Measurements from ENCODE around the gene MS4A5.
A peak's percentile ranks its signal among the peaks of the same experiment; 100 is the strongest.

Gene MS4A5

DNA sequence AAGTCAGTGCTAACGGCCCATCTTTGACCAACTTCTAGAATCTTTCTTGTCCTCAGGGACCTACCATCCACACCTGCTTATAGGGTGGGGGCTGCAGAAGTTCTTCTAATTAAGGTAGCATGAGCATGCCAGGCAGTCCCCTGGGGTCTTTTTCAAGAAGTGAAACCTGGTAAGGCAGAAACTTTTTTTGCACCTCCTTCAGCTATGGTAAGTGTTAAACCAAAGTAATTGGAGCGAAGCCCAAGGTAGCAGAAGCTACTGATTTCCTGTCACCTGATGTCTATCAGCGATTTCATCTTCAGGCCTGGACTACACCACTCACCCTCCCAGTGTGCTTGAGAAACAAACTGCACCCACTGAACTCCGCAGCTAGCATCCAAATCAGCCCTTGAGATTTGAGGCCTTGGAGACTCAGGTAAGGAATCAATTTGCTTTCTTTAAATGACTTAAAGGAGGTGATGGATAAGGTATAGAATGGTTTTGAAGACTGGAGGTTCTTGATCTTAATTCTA lies 26.2 kb downstream of the MS4A5 start, which contains the start of gene MS4A1:
Gene MS4A1, plus strand, starts transcription at position 317 of the 512 bp plus-strand sequence. CDS start 6,528 bp downstream, outside the sequence.
- Histone ChIP-seq H3K27ac (peak within 1 kb of the TSS in 3 of 11 experiments; percentile 6 to 48 (median 32); a peak in 3 of 22 replicates), H3K9me3 (replicated peaks in 1 of 11) (peaks cover 6 to 14% (median 8%) of the 10 kb centered on the region in 11 experiments), H3K4me1 (peaks cover 18 to 51% (median 40%) of the 10 kb centered on the region in 10 experiments), H3K27me3 (no peaks in the 10 kb centered on the region), H3K9ac (no peak within 1 kb of the TSS), H3K36me3 (no peaks in the 10 kb centered on the region), H3K4me2 (peak within 1 kb of the TSS; percentile 12 to 85 (median 70); a peak in 21 of 22 replicates), H4K20me1 (no peaks in the 10 kb centered on the region), H3K4me3 (no peak within 1 kb of the TSS)
- no peak for TF ChIP-seq Cebpa-rat (IDR thresholded peaks at IDR 0.05)

DNA sequence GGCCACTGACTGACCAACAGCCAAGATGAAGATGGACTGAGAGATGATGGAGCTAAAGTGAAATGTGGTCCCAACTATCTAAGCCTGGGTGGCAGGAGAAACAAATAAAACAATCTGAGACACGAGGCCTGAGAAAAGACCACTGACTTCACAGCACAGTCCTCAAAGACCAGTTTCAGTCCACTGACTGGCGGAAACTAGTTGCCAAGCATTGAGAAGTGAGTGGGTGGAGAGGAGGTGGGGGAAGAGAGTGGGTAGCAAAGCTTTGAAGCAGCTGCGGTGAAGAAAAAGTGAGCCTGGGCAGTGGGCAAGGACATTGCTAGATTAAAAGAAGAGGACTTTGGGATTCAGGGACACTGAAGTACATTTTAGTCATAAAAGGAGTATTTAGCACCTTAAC lies 28.2 kb downstream of the MS4A5 start:
- no peaks in the 10 kb centered on the region for H3K27me3 ChIP-seq
- H3K4me2 ChIP-seq, result peak overlapping the region; percentile 51 to 85 (median 70)
- peaks cover 18 to 51% (median 40%) of the 10 kb centered on the region in 10 experiments for H3K4me1 ChIP-seq
- peak overlapping the region in 1 of 10 experiments; percentile 3; a peak in 1 of 20 replicates for H3K4me3 ChIP-seq
- H3K36me3 ChIP-seq, result no peaks in the 10 kb centered on the region; a peak in 3 of 22 replicates
- TF ChIP-seq Cebpa-rat (IDR thresholded peaks at IDR 0.05), result no peak
- peaks cover 0 to 13% (median 0%) of the 10 kb centered on the region in 11 experiments; a peak in 5 of 22 replicates for H3K9me3 ChIP-seq (replicated peaks in 1 of 11)
- no peaks in the 10 kb centered on the region for H4K20me1 ChIP-seq
- H3K9ac ChIP-seq, result peak overlapping the region in 2 of 11 experiments; percentile 12 to 29; a peak in 2 of 22 replicates
- H3K27ac ChIP-seq, result peak overlapping the region in 4 of 11 experiments; percentile 18 to 48 (median 36); a peak in 4 of 22 replicates

DNA sequence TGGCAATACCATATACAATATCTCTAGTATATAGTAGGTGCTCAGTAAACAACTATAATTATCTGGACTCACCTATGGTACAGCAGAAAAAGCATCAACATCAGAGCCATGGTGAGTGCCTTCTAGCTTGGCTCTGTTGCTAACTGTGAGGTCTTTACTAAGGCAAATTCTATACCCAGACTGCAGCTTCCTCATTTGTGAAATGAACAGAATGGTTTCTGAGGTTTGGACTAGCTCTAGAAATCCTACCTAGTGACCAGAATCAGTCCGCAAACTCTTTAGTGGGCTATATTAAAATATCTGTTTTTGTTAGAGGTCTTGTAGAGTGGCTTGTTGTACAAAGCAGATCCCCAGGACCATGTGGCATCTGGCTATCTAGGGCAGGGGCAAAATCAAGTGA lies 30.0 kb downstream of the MS4A5 start:
- H3K27me3 ChIP-seq, result no peaks in the 10 kb centered on the region
- H3K9ac ChIP-seq, result no peak overlapping the region
- peaks cover 0 to 7% (median 0%) of the 10 kb centered on the region in 11 experiments; a peak in 3 of 22 replicates for H3K36me3 ChIP-seq
- no peaks in the 10 kb centered on the region for H4K20me1 ChIP-seq
- no peak for TF ChIP-seq Cebpa-rat (IDR thresholded peaks at IDR 0.05)
- no peak overlapping the region for H3K4me3 ChIP-seq
- peaks cover 0 to 18% (median 6%) of the 10 kb centered on the region in 11 experiments; a peak in 6 of 22 replicates for H3K9me3 ChIP-seq (replicated peaks in 1 of 11)
- H3K4me2 ChIP-seq, result no peak overlapping the region; a peak in 1 of 22 replicates
- peaks cover 34 to 52% (median 41%) of the 10 kb centered on the region in 10 experiments for H3K4me1 ChIP-seq
- H3K27ac ChIP-seq, result no peak overlapping the region

DNA sequence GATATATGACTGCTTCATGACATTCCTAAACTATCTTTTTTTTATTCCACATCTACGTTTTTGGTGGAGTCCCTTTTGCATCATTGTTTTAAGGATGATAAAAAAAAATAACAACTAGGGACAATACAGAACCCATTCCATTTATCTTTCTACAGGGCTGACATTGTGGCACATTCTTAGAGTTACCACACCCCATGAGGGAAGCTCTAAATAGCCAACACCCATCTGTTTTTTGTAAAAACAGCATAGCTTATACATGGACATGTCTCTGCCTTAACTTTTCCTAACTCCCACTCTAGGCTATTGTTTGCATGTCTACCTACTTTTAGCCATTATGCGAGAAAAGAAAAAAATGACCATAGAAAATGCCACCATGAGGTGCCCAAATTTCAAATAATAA lies 39.5 kb downstream of the MS4A5 start:
- Histone ChIP-seq H3K27me3 (no peaks in the 10 kb centered on the region), H3K36me3 (no peaks in the 10 kb centered on the region; a peak in 1 of 22 replicates), H3K27ac (peak overlapping the region in 2 of 11 experiments; percentile 30 to 47; a peak in 3 of 22 replicates), H3K4me2 (peak overlapping the region in 3 of 11 experiments; percentile 21 to 64 (median 55); a peak in 5 of 22 replicates), H3K9me3 (replicated peaks in 1 of 11) (0 out of 22 replicates have a peak, but pooled peaks cover 0 to 4% (median 0%) of the 10 kb centered on the region in 11 experiments), H3K4me1 (peaks cover 0 to 62% (median 5%) of the 10 kb centered on the region in 10 experiments; a peak in 14 of 20 replicates), H4K20me1 (no peaks in the 10 kb centered on the region), H3K4me3 (no peak overlapping the region), H3K9ac (no peak overlapping the region)
- no peak for TF ChIP-seq Cebpa-rat (IDR thresholded peaks at IDR 0.05)

DNA sequence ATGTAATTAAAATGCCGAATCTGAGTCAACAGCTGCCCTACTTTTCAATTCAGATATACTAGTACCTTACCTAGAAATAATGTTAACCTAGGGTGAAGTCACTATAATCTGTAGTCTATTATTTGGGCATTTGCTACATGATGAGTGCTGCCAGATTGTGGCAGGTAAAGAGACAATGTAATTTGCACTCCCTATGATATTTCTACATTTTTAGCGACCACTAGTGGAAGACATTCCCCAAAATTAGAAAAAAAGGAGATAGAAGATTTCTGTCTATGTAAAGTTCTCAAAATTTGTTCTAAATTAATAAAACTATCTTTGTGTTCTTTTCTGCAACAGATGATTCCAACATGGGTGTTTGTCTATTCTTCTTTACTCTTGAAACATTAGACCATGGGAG lies 40.4 kb downstream of the MS4A5 start:
- H3K4me1 ChIP-seq, result peaks cover 0 to 53% (median 1%) of the 10 kb centered on the region in 10 experiments; a peak in 11 of 20 replicates

DNA sequence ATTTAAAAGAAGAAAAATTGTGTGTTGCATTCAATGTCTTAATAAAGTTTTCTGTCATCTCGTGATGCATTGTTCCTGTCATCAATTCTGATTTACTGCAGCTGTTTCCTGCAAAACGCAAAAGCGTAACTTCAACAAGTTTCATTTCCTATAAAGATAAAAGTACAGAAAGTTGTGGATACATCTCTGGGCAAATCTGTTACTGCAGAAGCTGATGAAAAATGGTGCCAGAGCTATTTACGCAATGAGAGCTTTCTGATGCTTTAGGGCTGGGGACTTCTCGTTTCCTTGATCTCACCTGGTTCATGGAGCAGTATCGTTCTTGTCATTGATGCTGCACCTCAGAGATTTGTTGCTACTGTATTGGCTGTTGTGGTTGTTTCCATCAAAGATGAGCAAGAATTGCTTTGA lies 47.7 kb downstream of the MS4A5 start:
- peak overlapping the region in 1 of 10 experiments; percentile 4; a peak in 1 of 20 replicates for H3K4me3 ChIP-seq
- H3K9ac ChIP-seq, result peak overlapping the region in 7 of 11 experiments; percentile 33 to 75 (median 49); a peak in 9 of 22 replicates
- peak; percentile 22 to 95 (median 71); a peak in 18 of 22 replicates for TF ChIP-seq Cebpa-rat (IDR thresholded peaks at IDR 0.05)
- H4K20me1 ChIP-seq, result no peaks in the 10 kb centered on the region
- peak overlapping the region; percentile 61 to 83 (median 69) for H3K4me2 ChIP-seq
- no peaks in the 10 kb centered on the region for H3K27me3 ChIP-seq
- H3K9me3 ChIP-seq (replicated peaks in 1 of 11), result peaks cover 0 to 16% (median 3%) of the 10 kb centered on the region in 11 experiments; a peak in 9 of 22 replicates
- H3K27ac ChIP-seq, result peak overlapping the region; percentile 67 to 93 (median 77)
- peaks cover 27 to 50% (median 33%) of the 10 kb centered on the region in 10 experiments for H3K4me1 ChIP-seq
- no peaks in the 10 kb centered on the region for H3K36me3 ChIP-seq

More for the DNA sequence above, 40.4 kb downstream of the MS4A5 start:
- Histone ChIP-seq H3K27ac (no peak overlapping the region), H3K4me3 (no peak overlapping the region), H3K4me2 (peak overlapping the region in 3 of 11 experiments; percentile 21 to 64 (median 55); a peak in 4 of 22 replicates), H3K9ac (no peak overlapping the region), H3K27me3 (no peaks in the 10 kb centered on the region), H4K20me1 (no peaks in the 10 kb centered on the region), H3K9me3 (replicated peaks in 1 of 11) (peaks cover 0 to 5% (median 3%) of the 10 kb centered on the region in 11 experiments; a peak in 5 of 22 replicates), H3K36me3 (no peaks in the 10 kb centered on the region; a peak in 1 of 22 replicates)
- TF ChIP-seq Cebpa-rat (IDR thresholded peaks at IDR 0.05), result no peak

DNA sequence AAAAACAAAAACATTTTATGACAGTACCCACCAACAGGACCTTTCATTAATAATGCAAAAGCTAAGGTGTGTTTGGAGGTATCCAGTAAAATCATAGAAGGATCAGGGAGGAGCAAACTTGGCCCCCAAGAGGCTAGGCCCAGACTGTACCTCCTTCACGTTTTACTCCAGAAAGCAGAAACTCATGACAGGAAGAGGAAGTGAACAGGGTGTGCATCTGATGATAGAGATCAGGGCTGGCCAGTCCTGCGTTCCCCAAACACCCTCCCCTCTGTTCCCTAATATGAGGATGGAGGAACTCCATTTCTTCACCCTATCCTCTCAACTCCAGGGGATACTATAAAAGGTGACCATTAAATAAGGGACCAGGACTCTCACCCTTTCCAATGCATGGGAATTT lies 53.0 kb downstream of the MS4A5 start:
- Histone ChIP-seq H3K9ac (no peak overlapping the region), H3K4me1 (peaks cover 19 to 68% (median 30%) of the 10 kb centered on the region in 10 experiments), H3K9me3 (replicated peaks in 1 of 11) (peaks cover 0 to 30% (median 17%) of the 10 kb centered on the region in 11 experiments; a peak in 14 of 22 replicates), H3K27me3 (no peaks in the 10 kb centered on the region), H3K4me3 (no peak overlapping the region), H4K20me1 (no peaks in the 10 kb centered on the region), H3K27ac (peak overlapping the region in 3 of 11 experiments; percentile 26 to 44 (median 33); a peak in 4 of 22 replicates), H3K4me2 (peak overlapping the region in 8 of 11 experiments; percentile 0 to 51 (median 18); a peak in 9 of 22 replicates), H3K36me3 (no peaks in the 10 kb centered on the region)
- TF ChIP-seq Cebpa-rat (IDR thresholded peaks at IDR 0.05), result no peak

DNA sequence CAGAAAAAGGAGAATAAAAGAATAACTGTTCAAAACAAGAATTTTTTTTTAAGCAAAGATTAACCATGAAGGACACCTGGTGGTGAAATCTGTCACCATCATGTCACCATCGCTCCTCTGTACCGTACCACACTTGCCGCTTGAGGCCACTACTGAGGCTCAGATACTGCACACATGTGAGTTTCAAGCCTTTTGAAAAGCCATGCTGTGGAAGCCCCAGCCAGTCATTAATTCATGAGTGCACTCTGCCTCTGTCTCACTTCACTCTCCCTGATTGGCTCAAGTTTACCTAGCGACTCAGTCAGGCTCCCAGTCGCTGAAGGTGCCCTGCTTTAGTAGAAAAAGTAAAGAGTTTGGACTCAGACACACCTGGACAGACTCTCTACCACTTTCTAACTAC lies 56.6 kb downstream of the MS4A5 start:
- Histone ChIP-seq H3K27me3 (no peaks in the 10 kb centered on the region), H4K20me1 (no peaks in the 10 kb centered on the region), H3K4me1 (peaks cover 4 to 42% (median 12%) of the 10 kb centered on the region in 10 experiments; a peak in 16 of 20 replicates), H3K9ac (no peak overlapping the region), H3K4me3 (no peak overlapping the region), H3K4me2 (peak overlapping the region in 2 of 11 experiments; percentile 8 to 22; a peak in 1 of 22 replicates), H3K36me3 (no peaks in the 10 kb centered on the region), H3K9me3 (replicated peaks in 1 of 11) (peaks cover 7 to 35% (median 22%) of the 10 kb centered on the region in 11 experiments; a peak in 19 of 22 replicates), H3K27ac (0 out of 22 replicates have a peak overlapping the region, but pooled peaks of 2 of the 11 experiments have one; percentile 1 to 11)
- no peak for TF ChIP-seq Cebpa-rat (IDR thresholded peaks at IDR 0.05)

DNA sequence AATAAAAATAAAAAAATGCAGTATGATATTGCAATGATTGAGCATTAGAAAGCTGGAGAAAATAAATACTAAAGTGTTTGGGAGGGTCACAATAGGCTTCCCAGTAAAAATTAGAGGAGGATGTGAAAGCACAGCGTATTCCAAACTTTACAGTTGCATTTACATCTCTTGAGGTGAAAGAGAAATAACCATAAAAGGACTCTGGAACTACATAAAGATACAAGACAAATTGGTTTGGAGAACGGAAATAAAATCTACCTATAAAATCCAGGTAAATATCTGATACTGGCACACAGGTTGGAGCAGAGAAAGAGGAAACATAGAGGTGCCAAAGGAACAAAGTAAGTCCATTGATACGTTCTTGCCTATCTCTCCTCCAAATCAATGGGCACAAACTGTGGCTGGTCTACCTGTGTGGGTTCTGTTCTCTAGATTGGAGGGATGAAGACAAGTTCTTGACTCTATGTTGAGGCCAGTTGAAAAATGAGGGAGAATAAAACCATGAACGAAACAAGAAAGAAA lies 63.2 kb downstream of the MS4A5 start, which contains the start of gene MS4A12:
Gene MS4A12, plus strand, starts transcription at position 291 of the 522 bp plus-strand sequence. CDS start 4,541 bp downstream, outside the sequence.
- peaks cover 0 to 8% (median 4%) of the 10 kb centered on the region in 10 experiments; a peak in 16 of 20 replicates for H3K4me1 ChIP-seq
- no peak within 1 kb of the TSS for H3K9ac ChIP-seq
- H3K27me3 ChIP-seq, result no peaks in the 10 kb centered on the region
- peaks cover 9 to 44% (median 23%) of the 10 kb centered on the region in 11 experiments; a peak in 20 of 22 replicates for H3K9me3 ChIP-seq (replicated peaks in 1 of 11)
- H3K4me2 ChIP-seq, result no peak within 1 kb of the TSS
- H4K20me1 ChIP-seq, result no peaks in the 10 kb centered on the region
- no peak within 1 kb of the TSS for H3K27ac ChIP-seq
- no peak for TF ChIP-seq Cebpa-rat (IDR thresholded peaks at IDR 0.05)
- H3K36me3 ChIP-seq, result no peaks in the 10 kb centered on the region
- H3K4me3 ChIP-seq, result no peak within 1 kb of the TSS
